Activated CD4-positive, alpha-beta T cell treated with anti-CD3 and anti-CD28 coated beads, Interleukin-2, Interleukin-6, amounts not matched to agents 100 ng/mL and 50 ng/mL, durations not matched to agents 16 hours and 8 hours (primary cell): ENCODE measurements around the gene PCYOX1L.
A peak's percentile ranks its signal among the peaks of the same experiment; 100 is the strongest.

Experiments
- DNase-seq: peaks from one replicate; pipeline ENCODE4 v3.0.0-alpha.2; 2020

Gene PCYOX1L

GRCh38 chr5:149370878-149371277, 13.0 kb downstream of the PCYOX1L start:
- DNase-seq, result no peak

DNA sequence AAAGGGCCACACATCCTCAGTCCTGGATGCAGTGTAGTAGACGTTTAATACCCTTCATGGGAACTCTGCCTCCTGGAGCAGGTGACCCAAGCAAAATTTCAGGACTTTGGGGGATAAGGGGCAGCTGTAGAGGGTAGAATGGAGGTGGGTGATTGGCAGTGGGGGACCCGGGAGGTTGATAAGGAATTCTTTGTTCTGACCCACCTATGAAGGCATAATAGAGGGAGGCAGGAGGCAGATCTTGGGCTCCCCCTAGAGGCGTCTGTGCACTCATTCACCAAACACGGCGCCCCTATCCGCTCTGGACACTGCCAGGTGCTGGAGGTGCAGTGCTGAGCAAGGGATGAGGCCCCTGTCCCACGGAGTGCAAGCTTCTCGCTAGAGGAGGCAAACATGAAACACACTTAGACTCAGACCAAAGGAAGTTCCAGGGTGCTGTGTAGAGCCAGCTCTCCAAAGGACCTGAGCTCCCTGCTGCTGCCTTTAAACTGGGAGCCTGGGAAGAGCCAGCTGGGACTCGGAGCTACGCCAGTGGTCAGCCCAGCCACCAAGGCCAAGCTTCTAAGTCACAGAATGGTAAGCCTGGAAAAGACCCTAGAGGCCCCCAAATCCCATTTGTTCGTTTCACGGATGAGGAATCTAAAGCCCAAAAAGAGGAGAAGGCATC, 13.6 kb downstream of the PCYOX1L start:
- DNase-seq, result peak; percentile 78

DNA sequence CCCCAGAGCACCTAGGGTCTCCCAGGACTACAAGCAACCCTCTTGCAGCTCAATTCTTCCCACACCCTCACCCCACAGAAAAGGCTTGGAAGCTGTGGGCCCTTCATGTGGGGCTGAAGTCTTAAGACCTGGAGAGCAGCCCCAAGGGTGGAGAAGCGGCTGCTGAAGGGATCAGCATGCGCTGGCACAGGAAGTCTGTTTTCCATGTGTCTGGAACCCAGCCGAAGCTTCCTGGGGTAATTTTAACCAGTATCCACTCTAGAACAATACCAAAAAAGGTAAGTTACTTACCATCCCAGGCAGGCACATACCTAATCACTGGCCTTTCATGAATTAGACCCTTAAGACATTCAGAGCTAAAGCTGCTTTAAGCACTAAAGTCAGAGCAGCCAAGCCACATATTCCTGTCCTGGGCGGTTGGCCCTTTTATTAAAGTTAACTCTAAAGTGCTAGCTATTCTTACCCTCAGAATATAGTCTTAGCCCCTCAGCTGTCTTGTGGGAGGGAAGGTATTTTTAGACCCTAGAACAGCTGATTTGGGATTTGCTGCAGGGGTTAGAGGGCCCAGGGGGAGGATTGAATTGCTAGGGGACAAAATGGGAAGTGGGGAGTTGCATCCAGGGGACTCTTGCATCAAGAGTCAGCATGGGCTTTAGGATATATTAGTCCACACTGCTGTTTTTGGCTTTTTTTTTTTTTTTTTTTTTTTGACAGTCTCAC, 14.4 kb downstream of the PCYOX1L start:
- no peak for DNase-seq

DNA sequence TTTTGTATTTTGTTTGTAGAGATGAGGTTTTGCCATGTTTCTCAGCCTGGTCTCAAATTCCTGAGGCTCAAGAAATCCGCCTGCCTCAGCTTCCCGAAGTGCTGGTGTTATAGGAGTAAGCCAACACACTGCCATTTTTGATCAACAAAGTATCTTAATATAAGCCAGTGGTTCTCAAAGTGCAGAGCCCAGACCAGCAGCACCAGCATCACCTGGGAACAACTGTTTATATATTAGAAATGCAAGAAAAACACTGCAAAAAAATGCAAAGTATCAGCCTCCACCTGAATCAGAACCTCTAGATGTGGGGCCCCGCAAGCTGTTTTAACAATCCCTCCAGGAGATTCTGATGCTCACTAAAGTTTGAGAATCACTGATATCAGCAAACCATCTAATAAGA, 15.1 kb downstream of the PCYOX1L start:
- DNase-seq, result no peak

- DNase-seq, result no peak
Observed at GRCh38 chr5:149374303-149374702, 16.5 kb downstream of the PCYOX1L start.

- no peak for DNase-seq
Observed at GRCh38 chr5:149374801-149375200, 17.0 kb downstream of the PCYOX1L start.

DNA sequence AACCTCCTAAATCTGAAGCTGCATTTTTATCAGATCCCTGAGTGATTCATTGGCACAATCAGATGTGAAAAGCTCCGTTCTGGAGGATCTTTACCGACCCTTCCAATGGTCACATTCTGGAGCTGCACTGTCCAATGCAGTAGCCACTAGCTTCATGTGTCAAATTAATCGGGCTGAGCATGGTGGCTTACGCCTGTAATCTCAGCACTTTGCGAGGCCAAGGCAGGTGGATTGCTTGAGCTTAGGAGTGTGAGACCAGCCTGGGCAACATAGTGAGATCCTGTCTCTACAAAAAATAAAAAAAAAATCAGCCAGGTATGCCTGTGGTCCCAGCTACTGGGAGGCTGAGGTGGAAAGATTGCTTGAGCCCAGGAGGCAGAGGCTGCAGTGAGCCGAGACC, 17.6 kb downstream of the PCYOX1L start:
- no peak for DNase-seq

DNA sequence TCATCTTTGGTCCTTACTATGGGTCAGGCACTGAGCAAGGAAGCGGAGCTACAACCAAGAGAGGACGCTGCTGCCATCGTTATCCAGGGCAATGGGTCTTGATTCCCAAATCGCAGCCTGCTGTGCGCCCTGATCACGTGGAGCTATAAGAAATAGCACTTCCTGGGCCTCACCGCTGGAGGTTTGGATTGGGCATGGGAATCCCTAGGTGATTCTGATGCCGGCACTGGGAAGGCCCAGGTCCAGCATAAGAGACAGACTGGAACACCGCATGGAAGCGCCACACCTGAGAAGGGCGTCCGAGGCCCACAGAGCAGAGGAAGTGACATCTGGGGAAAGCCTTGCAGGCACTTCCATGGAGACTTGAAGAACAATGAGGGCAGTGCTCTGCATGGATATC, 18.3 kb downstream of the PCYOX1L start:
- no peak for DNase-seq

GRCh38 chr5:149376711-149377447, 19.0 kb downstream of the PCYOX1L start:
- no peak for DNase-seq

- no peak for DNase-seq
Observed at GRCh38 chr5:149378241-149378820, 20.5 kb downstream of the PCYOX1L start.

DNA sequence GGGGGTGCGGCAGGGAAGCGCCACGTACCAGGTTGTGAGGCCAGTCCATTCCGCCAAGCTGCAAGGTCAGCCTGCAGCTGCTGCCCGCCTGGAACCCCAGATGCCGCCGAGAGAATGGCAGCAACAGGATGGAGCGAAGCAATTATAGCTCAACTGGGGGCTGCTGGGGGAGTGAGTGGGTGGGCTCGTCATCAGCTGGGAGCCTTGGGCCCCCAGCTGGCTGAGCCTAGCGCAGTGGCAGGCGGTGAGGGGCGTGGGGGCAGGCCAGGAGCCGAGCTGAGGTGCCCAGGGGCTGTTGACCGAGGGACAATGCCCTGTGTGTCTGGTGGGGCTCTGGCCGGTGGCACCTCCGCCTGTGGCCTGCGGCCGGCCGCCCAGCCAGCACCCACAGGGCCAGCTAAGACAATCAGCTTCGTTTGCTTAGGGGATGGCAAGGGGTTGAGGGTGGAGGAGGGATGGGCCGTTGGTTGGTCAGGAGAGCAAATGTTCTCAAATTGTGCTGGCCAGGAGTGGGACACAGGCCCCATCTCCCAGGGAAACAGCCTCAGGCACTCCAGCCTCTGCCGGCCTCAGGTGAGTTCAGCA, 21.4 kb downstream of the PCYOX1L start, which contains the start of gene IL17B:
TSS of gene IL17B (minus strand) at position 116 of the 585 bp plus-strand sequence. CDS start at position 49, 67 bp downstream.
- no peak for DNase-seq

- DNase-seq, result no peak
Observed at GRCh38 chr5:149379818-149380374, 22.1 kb downstream of the PCYOX1L start.

DNA sequence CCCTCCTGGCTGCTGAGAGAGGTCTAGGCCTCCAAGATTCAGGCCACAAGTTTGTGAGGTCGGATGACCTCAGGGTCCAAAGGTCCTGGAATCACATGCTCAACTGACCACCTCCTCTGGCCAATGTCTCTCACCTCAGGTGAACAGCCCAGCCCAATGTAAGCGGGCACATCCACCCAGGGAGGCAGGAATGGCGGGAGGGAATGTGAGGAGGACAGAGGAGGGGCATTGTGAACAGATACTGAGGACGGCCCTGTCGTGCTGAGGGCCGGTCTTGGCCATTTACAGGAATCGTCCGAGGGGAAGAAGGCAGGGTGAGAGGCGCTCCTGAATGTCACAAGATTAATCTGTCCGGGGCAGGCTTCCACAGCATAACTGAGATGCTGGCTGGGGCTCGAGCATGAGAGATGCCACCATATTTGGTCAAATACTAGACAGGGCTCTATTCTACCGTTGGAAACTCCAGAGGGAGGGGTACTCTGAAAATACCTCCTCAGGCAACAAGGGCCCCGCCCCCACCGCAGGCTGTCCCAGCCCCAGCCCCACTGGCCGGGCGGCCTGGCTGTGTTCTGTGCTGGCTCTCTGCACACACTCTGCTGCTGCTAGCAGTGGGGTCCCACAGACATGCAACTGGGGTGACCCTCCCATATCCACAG, 22.7 kb downstream of the PCYOX1L start:
- no peak for DNase-seq

- DNase-seq, result no peak
Observed at GRCh38 chr5:149381261-149381985, 23.6 kb downstream of the PCYOX1L start.

DNA sequence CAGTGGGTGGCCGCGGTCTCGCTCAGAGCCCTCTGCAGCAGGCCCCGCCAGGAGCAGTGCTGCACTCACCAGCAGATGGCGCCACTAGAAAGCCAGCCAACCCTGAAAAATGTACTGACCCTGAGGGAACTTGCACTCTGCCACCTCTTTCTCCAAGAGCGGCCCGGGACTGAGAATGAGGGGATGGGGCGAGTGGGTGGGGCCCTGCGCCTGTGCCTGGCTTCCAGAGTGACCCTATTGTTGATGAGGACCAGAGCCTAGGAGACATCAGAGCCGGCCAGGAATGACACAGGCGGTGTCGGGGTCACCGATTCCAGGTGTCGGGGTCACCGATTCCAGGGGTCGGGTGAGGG, 24.1 kb downstream of the PCYOX1L start:
- DNase-seq, result peak; percentile 79

GRCh38 chr5:149382517-149383220, 24.8 kb downstream of the PCYOX1L start:
- DNase-seq, result no peak

DNA sequence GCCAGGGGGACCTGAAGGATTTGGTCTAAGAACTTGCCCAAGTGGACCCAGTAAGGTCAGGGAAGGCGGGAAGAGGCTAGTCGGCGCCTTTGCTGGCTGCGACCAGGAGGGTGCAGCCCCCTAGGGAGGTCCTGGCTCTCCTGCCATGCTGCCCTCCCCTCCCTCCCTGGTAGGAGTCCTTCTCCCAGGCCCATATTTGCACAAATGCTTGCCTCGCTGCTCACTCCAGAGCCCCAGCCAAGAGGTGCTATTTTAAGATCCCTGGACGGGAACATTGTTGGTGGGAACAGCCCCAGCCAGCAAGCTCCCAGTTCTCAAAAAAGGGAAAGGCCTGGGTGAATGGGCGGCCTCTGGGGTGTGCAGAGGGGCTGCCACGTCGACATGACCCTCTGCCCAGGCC, 25.6 kb downstream of the PCYOX1L start:
- DNase-seq, result no peak

DNA sequence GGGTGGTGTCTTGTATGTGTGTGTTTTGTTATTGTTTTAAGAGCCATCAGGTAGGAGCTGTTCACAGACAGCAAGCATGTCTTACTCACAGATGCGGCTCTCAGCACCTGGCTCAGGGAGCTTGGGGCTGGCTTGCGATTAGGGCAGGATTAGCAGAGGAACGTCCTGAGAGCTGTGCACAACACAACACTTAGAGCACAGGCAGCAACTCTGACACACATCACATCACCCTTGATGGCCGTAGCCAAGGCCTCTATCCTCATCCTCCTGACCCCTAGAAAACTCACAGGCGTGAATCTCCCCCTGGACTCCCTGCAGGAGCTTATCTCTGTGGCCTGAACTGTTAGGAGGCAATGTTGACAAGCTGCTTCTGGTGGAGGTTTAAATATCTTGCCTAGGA, 28.3 kb downstream of the PCYOX1L start:
- no peak for DNase-seq

GRCh38 chr5:149387081-149387631, 29.3 kb downstream of the PCYOX1L start:
- DNase-seq, result no peak

DNA sequence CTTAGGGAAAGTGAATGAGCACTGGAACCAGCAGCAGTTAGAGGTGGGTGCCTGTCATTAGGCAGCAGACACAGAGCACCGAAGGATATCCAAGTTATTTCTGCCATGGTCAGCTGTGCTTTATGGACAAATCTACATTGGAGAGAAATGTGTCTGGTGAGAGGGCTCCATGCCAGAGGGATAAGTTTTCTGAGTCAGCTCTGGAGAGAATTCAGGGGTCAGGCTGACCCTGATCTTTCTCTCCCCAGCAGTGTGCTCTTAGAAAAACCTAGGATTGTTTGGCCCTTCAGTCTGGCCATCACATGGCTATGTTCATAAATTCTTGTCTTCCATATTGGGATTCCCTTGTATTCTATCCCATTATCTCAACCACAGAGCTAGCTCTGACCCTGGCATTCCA, 30.1 kb downstream of the PCYOX1L start:
- DNase-seq, result no peak
